K562 treated with DMSO at 1 percent for 12 hours (cell line): ENCODE results near the gene SYNJ2. TPM values are rescaled to one million over a fixed set of nuclear protein-coding genes. Genes with fewer than 3 reads are reported as not detected.

Experiments
- total RNA-seq: library from RNA; unstranded; fragments of 300-600 nt; gene quantifications from 2 replicates; pipeline ENCODE4 v1.2.3, GENCODE V29; 2022; ENCODE audit not compliant: insufficient read depth

Gene SYNJ2, protein sequence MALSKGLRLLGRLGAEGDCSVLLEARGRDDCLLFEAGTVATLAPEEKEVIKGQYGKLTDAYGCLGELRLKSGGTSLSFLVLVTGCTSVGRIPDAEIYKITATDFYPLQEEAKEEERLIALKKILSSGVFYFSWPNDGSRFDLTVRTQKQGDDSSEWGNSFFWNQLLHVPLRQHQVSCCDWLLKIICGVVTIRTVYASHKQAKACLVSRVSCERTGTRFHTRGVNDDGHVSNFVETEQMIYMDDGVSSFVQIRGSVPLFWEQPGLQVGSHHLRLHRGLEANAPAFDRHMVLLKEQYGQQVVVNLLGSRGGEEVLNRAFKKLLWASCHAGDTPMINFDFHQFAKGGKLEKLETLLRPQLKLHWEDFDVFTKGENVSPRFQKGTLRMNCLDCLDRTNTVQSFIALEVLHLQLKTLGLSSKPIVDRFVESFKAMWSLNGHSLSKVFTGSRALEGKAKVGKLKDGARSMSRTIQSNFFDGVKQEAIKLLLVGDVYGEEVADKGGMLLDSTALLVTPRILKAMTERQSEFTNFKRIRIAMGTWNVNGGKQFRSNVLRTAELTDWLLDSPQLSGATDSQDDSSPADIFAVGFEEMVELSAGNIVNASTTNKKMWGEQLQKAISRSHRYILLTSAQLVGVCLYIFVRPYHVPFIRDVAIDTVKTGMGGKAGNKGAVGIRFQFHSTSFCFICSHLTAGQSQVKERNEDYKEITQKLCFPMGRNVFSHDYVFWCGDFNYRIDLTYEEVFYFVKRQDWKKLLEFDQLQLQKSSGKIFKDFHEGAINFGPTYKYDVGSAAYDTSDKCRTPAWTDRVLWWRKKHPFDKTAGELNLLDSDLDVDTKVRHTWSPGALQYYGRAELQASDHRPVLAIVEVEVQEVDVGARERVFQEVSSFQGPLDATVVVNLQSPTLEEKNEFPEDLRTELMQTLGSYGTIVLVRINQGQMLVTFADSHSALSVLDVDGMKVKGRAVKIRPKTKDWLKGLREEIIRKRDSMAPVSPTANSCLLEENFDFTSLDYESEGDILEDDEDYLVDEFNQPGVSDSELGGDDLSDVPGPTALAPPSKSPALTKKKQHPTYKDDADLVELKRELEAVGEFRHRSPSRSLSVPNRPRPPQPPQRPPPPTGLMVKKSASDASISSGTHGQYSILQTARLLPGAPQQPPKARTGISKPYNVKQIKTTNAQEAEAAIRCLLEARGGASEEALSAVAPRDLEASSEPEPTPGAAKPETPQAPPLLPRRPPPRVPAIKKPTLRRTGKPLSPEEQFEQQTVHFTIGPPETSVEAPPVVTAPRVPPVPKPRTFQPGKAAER (N-terminal part only)
- 5.5 and 16.9 TPM in 2 replicates for total RNA-seq

DNA sequence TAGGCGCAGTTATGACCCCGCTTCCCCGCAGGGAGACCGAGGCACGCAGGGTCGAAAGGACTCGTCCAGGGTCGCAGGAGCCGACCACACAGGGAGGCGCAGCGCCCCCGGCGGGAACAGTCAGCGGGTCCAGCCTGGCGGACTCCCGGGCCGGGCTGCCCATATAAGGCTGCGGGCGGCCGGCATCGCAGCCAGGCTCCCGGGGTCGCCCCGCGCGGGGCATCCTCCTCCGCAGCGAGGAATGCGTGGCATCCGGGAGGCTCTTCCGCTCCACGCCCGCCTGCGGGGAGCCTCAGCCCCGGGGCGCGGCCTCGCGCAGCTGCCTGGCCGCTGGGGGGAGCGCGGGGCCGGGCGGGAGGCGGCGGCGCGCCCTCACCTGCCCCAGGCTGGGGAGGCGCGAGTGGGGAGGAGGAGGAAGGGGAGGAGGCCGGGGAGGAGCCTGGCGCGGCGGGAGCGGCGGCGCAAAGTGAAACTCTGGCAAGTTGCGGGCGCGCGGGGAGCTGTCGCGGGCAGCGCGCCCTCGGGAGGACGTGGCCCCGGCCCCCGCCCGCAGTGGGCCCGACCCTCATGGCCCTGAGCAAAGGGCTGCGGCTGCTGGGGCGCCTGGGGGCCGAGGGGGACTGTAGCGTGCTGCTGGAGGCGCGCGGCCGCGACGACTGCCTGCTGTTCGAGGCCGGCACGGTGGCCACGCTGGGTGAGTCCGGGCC lies at the start of gene SYNJ2:
Gene SYNJ2, plus strand, starts transcription at position 469 of the 707 bp plus-strand sequence. Its CDS starts 99 bp downstream, at position 568.

Other genes with a start within 250 kb of the SYNJ2 start
- 24.3 and 61.1 TPM in 2 replicates for gene SNX9, start 158.6 kb upstream of the SYNJ2 start, total RNA-seq
- 3.0 and 8.6 TPM in 2 replicates for gene SERAC1, start 186.4 kb downstream of the SYNJ2 start, total RNA-seq
- 3.2 and 4.5 TPM in 2 replicates for gene GTF2H5, start 186.5 kb downstream of the SYNJ2 start, total RNA-seq